ENCODE data around the gene FAP.
A peak's percentile ranks its signal among the peaks of the same experiment; 100 is the strongest.

Gene FAP

GRCh38 chr2:162232671-162233070 is 10.6 kb downstream of the FAP start:
- DNase-seq (ENCODE audit: low read depth), result no peak
- TF ChIP-seq CTCF (conservative IDR thresholded peaks at IDR 0.05; ENCODE audit: control insufficient read depth, insufficient read depth, low read depth, low read length), result no peak
- H3K4me3 ChIP-seq (ENCODE audit: control insufficient read depth, low read depth, low read length), result no peak overlapping the region

GRCh38 chr2:162232027-162232426 is 11.2 kb downstream of the FAP start:
- H3K4me3 ChIP-seq (ENCODE audit: control insufficient read depth, low read depth, low read length), result no peak overlapping the region
- no peak for TF ChIP-seq CTCF (conservative IDR thresholded peaks at IDR 0.05; ENCODE audit: control insufficient read depth, insufficient read depth, low read depth, low read length)
- DNase-seq (ENCODE audit: low read depth), result no peak

- H3K4me3 ChIP-seq (ENCODE audit: control insufficient read depth, low read depth, low read length), result no peak overlapping the region
- DNase-seq (ENCODE audit: low read depth), result no peak
- TF ChIP-seq CTCF (conservative IDR thresholded peaks at IDR 0.05; ENCODE audit: control insufficient read depth, insufficient read depth, low read depth, low read length), result no peak
Measured at GRCh38 chr2:162230761-162231160, 12.5 kb downstream of the FAP start.

- no peak overlapping the region for H3K4me3 ChIP-seq (ENCODE audit: control insufficient read depth, low read depth, low read length)
- TF ChIP-seq CTCF (conservative IDR thresholded peaks at IDR 0.05; ENCODE audit: control insufficient read depth, insufficient read depth, low read depth, low read length), result no peak
- DNase-seq (ENCODE audit: low read depth), result peak; percentile 56
Measured at GRCh38 chr2:162226836-162227235, 16.4 kb downstream of the FAP start.

- DNase-seq (ENCODE audit: low read depth), result peak; percentile 69
- peak; percentile 92 for TF ChIP-seq CTCF (conservative IDR thresholded peaks at IDR 0.05; ENCODE audit: control insufficient read depth, insufficient read depth, low read depth, low read length)
- H3K4me3 ChIP-seq (ENCODE audit: control insufficient read depth, low read depth, low read length), result no peak overlapping the region
Measured at GRCh38 chr2:162221064-162221463, 22.2 kb downstream of the FAP start.

- no peak overlapping the region for H3K4me3 ChIP-seq (ENCODE audit: control insufficient read depth, low read depth, low read length)
- no peak for DNase-seq (ENCODE audit: low read depth)
- no peak for TF ChIP-seq CTCF (conservative IDR thresholded peaks at IDR 0.05; ENCODE audit: control insufficient read depth, insufficient read depth, low read depth, low read length)
Measured at GRCh38 chr2:162220368-162220767, 22.9 kb downstream of the FAP start.

- no peak for TF ChIP-seq CTCF (conservative IDR thresholded peaks at IDR 0.05; ENCODE audit: control insufficient read depth, insufficient read depth, low read depth, low read length)
Measured at GRCh38 chr2:162219426-162219825, 23.8 kb downstream of the FAP start.

More at GRCh38 chr2:162219426-162219825, 23.8 kb downstream of the FAP start:
- DNase-seq (ENCODE audit: low read depth), result no peak
- no peak overlapping the region for H3K4me3 ChIP-seq (ENCODE audit: control insufficient read depth, low read depth, low read length)
